Cardiac muscle cell (in vitro differentiated cells and primary cell): ENCODE results near the gene NANS. TPM values are rescaled to one million over a fixed set of nuclear protein-coding genes. Genes with fewer than 3 reads are reported as not detected.
"Not testable (repeated sequence)": the region's sequence is repeated elsewhere in the genome, so short reads cannot be mapped to it uniquely, and the experiment has no call there.

ENCODE experiments used
- DNase-seq, 2 donors: peaks; one replicate each; pipeline versions ENCODE4 v3.0.0 to v3.0.0-alpha.2; 2010 to 2017; ENCODE audit warnings: low read depth in 1 of 2, low spot score in 1 of 2
- H3K27ac ChIP-seq: fragments of 200-600 bp; sonication (generic); 2 replicates; pipeline ENCODE4 v1.5.1; 2016
- H3K27me3 ChIP-seq: fragments of 200-600 bp; sonication (generic); 2 replicates; pipeline ENCODE4 v1.6.0; 2016; ENCODE audit warnings: control low read depth
- H3K36me3 ChIP-seq: fragments of 200-600 bp; sonication (generic); 2 replicates; pipeline ENCODE4 v1.5.1; 2016; ENCODE audit warnings: control low read depth
- H3K4me1 ChIP-seq: fragments of 200-600 bp; sonication (generic); 2 replicates; pipeline ENCODE4 v1.8.1; 2017; ENCODE audit warnings: low read depth, mild to moderate bottlenecking, mixed run types
- H3K4me3 ChIP-seq: fragments of 200-600 bp; sonication (generic); 2 replicates; pipeline ENCODE4 v1.5.1; 2016; ENCODE audit warnings: mild to moderate bottlenecking
- H3K9me3 ChIP-seq: fragments of 200-600 bp; sonication (generic); 2 replicates; pipeline ENCODE4 v1.5.1; 2017; ENCODE audit warnings: low read depth, mild to moderate bottlenecking, control low read depth
- polyA plus RNA-seq: library from polyadenylated mRNA; unstranded; fragments of >200 nt; fragmentation: Nextera tagmentation; extraction: Ambion mirVana; gene quantifications from 2 replicates; pipeline ENCODE4 v1.2.1, GENCODE V29; 2016
- total RNA-seq: library from RNA; depleted of rRNA; stranded (reverse); fragments of >200 nt; gene quantifications from 2 replicates; pipeline ENCODE4 v1.2.3, GENCODE V29; 2016
- TF ChIP-seq, protein P1 (sequence below): IDR thresholded peaks from 2 replicates; pipeline ENCODE4 v1.5.1; 2012; ENCODE audit warnings: low read depth, mild to moderate bottlenecking, low read length

Gene NANS
- total and polyA plus RNA-seq, 2 experiments from 2014 or later = 49.4 to 95.4 TPM

DNA sequence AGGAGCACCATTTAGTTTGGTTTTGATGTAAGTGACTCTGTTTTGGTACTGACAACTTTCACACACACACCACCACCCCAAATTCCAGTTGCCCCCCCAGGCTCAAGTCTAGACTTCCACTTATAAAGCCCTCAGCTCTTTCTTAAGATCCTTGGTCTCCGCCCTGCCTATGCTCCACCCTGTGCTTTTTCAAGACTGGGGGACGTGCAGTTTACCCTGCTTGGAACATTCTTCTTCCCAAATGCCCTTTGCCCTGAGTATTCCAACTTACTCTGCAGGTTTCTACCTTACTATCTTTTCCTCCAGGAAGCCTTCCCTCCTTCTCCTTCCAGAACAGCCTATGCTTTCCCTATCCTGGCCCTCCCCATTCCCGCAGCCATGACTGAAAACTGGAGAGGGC, 63.9 kb downstream of the NANS start:
- no peaks in the 10 kb centered on the region for H3K4me1 ChIP-seq
- no peak overlapping the region for H3K4me3 ChIP-seq
- H3K27ac ChIP-seq = no peak overlapping the region
- H3K27me3 ChIP-seq = no peaks in the 10 kb centered on the region
- no peaks in the 10 kb centered on the region for H3K36me3 ChIP-seq
- no peak for DNase-seq
- no peaks in the 10 kb centered on the region for H3K9me3 ChIP-seq
- TF ChIP-seq, protein P1, sequence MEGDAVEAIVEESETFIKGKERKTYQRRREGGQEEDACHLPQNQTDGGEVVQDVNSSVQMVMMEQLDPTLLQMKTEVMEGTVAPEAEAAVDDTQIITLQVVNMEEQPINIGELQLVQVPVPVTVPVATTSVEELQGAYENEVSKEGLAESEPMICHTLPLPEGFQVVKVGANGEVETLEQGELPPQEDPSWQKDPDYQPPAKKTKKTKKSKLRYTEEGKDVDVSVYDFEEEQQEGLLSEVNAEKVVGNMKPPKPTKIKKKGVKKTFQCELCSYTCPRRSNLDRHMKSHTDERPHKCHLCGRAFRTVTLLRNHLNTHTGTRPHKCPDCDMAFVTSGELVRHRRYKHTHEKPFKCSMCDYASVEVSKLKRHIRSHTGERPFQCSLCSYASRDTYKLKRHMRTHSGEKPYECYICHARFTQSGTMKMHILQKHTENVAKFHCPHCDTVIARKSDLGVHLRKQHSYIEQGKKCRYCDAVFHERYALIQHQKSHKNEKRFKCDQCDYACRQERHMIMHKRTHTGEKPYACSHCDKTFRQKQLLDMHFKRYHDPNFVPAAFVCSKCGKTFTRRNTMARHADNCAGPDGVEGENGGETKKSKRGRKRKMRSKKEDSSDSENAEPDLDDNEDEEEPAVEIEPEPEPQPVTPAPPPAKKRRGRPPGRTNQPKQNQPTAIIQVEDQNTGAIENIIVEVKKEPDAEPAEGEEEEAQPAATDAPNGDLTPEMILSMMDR = no peak

DNA sequence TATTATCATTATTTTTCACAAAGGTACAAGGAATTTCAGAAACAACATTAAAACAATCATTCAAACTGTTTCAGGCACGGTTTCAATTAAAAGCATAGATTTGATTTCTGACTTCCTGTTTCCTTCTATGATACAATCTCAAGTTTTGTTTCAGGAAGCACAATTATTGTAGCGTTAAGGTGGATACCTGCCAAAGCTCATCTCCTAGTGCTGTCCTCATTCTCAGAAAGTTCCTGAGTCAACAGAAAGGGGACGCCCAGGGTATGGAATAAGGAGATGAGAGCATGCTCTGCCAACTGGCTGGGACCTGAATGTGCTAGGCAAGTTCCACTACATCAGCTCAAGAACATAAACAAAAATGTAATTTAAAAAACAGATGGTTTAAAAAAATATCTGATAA, 64.5 kb downstream of the NANS start:
- Histone ChIP-seq H3K4me1 (no peaks in the 10 kb centered on the region), H3K36me3 (no peaks in the 10 kb centered on the region), H3K27ac (no peak overlapping the region), H3K4me3 (no peak overlapping the region), H3K27me3 (no peaks in the 10 kb centered on the region), H3K9me3 (no peaks in the 10 kb centered on the region)
- peak in 1 of 2 donors; percentile 12 for DNase-seq
- TF ChIP-seq, protein P1 = no peak

DNA sequence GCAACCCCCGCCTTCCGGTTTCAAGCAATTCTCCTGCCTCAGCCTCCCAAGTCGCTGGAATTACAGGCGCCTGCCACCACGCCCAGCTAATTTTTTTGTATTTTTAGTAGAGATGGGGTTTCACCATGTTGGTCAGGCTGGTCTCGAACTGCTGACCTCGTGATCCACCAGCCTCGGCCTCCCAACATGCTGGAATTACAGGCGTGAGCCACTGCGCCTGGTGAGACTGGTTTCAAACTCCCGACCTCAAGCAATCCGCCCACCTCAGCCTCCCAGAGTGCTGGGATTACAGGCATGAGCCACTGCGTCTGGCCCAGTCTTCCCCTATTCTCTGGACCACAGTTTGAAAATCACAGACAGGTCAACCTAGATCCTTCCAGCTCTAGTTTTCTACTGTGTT, 67.6 kb downstream of the NANS start:
- H3K9me3 ChIP-seq, H3K4me1 ChIP-seq, H3K27me3 ChIP-seq, H3K27ac ChIP-seq, H3K4me3 ChIP-seq, H3K36me3 ChIP-seq, DNase-seq: not testable (repeated sequence)

DNA sequence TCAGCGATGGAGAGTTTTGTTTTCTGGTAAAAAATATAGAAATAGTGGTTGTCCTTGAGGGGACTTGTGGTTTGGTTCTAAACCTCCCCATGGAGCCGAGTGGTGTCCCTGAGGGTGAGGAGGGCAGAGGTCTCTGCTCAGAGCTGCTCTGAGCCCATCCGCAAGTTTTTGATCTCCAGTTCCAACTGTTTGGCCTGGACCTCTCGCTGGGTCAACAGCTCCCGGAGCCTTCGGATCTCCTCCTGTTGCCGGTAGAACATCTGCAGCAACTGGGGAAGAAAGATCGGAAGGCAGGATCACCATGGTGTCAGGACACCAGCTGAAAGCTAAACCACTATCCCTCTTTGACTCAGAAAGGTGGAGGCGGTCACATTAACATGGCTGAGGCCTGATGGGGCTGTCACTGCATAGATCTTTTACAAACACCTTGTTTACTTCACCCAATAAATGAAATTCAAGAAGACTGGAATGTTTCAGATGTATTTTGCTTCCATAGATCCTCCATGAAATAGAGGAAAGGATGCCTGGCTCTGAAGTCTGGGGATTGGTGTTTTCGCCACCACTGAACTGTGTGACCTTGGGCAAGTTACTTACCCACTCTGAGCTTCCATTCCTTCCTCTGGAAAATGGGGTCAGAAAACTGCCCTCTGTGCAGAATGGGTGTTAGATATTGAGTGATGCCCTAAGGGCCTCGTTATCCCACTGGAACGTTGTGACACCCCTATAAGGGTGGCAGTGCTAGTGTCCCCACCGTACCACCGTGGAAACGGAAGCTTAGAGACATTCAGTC, 68.3 kb downstream of the NANS start:
- TF ChIP-seq, protein P1 = no peak
- no peaks in the 10 kb centered on the region for H3K9me3 ChIP-seq
- H3K27me3 ChIP-seq = no peaks in the 10 kb centered on the region
- H3K36me3 ChIP-seq = no peaks in the 10 kb centered on the region
- no peaks in the 10 kb centered on the region for H3K4me1 ChIP-seq
- no peak overlapping the region for H3K4me3 ChIP-seq
- DNase-seq = no peak
- no peak overlapping the region for H3K27ac ChIP-seq

DNA sequence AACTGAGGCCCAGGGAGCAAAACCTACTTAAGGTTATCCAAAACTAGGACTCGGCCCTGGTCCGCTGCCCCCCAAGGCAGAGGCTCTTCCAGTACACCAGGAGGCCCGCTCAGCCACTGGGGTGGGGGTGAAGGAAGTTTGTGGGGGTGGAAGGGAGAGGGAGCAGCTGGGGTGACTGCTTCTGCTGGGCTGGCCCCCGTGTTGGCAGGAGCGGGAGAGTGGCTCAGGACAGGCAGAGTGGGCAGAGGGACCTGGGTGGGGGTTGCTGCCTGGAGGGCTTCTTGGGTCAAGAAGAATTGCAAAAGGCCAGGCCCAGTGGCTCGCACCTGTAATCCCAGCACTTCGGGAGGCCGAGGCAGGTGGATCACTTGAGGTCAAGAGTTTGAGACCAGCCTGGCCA, 70.7 kb downstream of the NANS start:
- no peak for DNase-seq
- H3K9me3 ChIP-seq = no peaks in the 10 kb centered on the region
- no peaks in the 10 kb centered on the region for H3K27me3 ChIP-seq
- H3K36me3 ChIP-seq = no peaks in the 10 kb centered on the region
- no peak overlapping the region for H3K4me3 ChIP-seq
- H3K4me1 ChIP-seq = no peaks in the 10 kb centered on the region
- TF ChIP-seq, protein P1 = no peak
- H3K27ac ChIP-seq = no peak overlapping the region

DNA sequence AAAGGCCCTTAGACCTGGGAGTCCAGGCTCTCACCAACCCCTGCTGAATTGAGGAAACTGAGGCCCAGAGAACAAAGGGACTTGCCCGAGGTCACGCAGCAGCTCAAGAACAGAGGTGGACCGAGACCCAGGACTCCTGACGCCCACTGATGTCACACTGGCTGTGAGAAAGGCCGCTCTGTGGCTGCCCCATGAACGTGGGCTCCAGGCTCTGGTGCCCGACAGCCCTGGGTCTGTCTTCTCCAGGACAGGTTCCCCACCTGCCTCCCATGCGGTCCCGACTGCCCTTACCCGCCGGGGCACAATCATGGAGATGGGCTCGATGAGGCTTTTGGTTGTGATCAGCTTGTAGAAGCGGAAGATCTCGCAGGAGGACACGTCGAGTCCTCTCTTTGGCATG, 71.8 kb downstream of the NANS start:
- Histone ChIP-seq H3K36me3 (no peaks in the 10 kb centered on the region), H3K4me3 (no peak overlapping the region), H3K9me3 (no peaks in the 10 kb centered on the region), H3K27me3 (no peaks in the 10 kb centered on the region), H3K4me1 (no peaks in the 10 kb centered on the region), H3K27ac (no peak overlapping the region)
- DNase-seq = no peak
- TF ChIP-seq, protein P1 = no peak
